ENCODE data around the gene RAB37. TPM values are rescaled to one million over a fixed set of nuclear protein-coding genes. Genes with fewer than 3 reads are reported as not detected.

Gene RAB37
- total RNA-seq, 4 donors from 2014 or later = 0.48 to 3.0 (median 1.4) TPM

DNA sequence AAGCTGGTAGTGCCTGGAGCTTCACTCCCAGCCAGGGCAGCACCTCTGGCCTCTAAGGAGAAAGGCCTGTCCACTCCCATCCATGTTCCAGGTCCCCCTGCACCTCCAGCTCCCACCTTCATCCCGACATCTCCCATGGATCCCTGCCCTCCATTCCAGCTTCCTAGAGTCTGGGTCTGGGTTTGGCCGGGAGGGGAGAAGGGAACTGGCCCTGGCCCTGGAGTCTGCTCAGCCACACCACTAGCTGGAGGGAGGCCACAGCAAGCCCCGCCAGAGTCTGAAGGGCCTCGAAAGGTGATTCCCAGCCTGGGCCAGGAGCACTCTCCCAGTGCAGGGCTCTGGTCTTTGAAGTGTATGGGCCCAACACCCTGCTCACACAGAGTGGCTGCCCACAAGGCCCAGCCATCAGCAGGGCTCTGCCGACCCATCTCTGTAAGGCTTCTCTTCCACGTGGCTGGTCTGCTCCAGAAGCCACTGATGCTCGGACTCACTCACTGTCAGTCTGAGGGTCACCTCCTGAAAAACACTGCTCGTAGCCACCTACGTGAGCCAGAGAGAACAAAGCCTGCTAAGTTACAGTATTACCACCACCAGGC lies 34.4 kb downstream of the RAB37 start:
- DNase-seq (ENCODE audit: low spot score) = no peak
- TF ChIP-seq, protein P1, sequence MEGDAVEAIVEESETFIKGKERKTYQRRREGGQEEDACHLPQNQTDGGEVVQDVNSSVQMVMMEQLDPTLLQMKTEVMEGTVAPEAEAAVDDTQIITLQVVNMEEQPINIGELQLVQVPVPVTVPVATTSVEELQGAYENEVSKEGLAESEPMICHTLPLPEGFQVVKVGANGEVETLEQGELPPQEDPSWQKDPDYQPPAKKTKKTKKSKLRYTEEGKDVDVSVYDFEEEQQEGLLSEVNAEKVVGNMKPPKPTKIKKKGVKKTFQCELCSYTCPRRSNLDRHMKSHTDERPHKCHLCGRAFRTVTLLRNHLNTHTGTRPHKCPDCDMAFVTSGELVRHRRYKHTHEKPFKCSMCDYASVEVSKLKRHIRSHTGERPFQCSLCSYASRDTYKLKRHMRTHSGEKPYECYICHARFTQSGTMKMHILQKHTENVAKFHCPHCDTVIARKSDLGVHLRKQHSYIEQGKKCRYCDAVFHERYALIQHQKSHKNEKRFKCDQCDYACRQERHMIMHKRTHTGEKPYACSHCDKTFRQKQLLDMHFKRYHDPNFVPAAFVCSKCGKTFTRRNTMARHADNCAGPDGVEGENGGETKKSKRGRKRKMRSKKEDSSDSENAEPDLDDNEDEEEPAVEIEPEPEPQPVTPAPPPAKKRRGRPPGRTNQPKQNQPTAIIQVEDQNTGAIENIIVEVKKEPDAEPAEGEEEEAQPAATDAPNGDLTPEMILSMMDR (IDR thresholded peaks at IDR 0.05) = no peak
- no peak for ATAC-seq (ENCODE audit: low FRiP score)

DNA sequence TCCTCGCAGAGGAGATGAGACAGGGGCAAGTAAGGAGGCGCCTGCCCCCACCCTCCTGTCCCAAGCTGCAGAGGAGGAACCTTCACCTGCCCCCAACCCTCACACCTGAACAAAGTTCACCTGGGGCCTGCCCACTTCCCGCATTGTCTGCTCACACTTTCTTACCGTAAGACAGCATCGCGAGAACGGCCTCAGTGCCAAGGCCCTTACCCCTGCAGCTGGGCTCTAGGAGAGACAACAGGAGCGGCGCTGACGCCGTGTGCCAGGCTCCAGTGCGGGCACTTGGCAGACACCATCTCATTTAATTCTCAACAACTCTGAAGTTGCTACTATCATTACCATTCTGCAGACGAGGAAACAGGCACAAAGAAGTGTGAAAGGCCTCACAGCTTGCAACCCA lies 35.0 kb downstream of the RAB37 start:
- no peak for ATAC-seq (ENCODE audit: low FRiP score)
- TF ChIP-seq, protein P1 (IDR thresholded peaks at IDR 0.05) = no peak
- no peak for DNase-seq (ENCODE audit: low spot score)

GRCh38 chr17:74773414-74773813 lies 36.4 kb downstream of the RAB37 start:
- DNase-seq (ENCODE audit: low spot score) (no peak), ATAC-seq (ENCODE audit: low FRiP score) (no peak)
- TF ChIP-seq, protein P1 (IDR thresholded peaks at IDR 0.05) = no peak

DNA sequence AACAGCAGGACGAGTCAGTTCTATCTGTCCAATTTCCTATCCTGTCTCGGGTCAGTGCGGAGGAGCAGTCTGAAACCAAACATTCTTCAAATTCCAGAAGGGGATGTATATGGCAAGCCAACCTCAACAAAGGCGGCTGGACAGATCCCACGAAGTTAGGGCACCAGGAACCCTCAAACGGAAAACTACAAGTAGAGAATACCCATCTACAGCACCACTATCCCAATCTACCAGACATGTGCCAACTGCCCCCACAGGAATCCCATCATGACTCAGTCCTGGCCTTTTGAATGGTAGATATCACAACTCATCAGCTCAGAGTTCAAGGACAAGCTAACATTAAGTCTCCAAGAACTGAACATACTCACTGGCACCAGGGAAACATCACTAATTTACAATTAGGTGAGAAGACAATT lies 36.8 kb downstream of the RAB37 start:
- TF ChIP-seq, protein P1 (IDR thresholded peaks at IDR 0.05) = no peak
- DNase-seq (ENCODE audit: low spot score) (no peak), ATAC-seq (ENCODE audit: low FRiP score) (peak; percentile 35)

GRCh38 chr17:74775409-74776043 lies 38.5 kb downstream of the RAB37 start:
- TF ChIP-seq, protein P1 (IDR thresholded peaks at IDR 0.05) = no peak
- ATAC-seq (ENCODE audit: low FRiP score) (no peak), DNase-seq (ENCODE audit: low spot score) (no peak)

DNA sequence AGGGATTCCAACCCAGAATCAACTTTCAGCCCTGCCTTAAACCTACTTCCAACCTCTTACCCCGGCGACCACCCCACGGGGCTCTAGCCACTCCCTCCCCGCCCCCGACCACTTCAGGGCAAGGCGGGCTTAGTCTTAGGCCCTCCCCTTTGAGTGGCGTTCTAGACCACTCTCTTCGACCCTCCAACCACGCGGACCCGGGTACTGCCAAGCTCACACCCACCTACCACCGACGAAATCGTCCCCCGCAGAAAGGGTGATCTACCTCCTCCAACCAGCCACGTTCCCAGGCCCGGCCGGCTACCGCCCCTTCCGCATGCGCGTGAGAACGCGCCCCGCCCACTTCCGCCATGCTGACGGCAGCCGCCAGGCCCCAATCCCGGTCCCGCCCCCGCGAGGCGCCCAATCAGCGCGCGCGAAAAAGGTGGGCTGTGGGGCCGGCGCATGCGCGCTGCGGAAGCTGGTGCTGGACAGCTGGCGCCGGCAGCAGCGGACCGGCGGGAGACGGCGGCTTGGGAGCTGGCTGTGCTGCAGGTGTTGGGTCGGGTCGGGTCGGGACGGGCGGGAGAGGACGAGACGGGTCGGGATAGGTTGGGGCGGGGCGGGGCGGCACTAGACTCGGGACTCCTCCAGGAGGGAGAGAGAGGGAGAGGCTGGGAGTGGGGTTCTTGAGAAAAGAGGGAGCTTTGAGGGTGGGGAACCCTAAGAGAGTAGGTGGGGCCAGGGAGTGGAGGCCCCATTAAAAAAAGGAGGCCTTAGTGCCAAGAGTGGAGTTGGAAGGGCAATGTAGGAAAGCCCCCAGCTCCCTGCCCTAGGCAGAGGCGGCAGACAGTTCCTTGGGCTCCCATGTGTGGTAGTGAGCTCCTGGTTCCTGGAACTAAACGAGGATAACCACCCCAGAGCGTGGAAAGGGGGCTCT lies 39.2 kb downstream of the RAB37 start, which contains the start of gene NAT9:
NAT9 (minus strand) TSS at position 302 of the 919 bp plus-strand sequence. CDS start 647 bp downstream, outside the sequence.
- TF ChIP-seq, protein P1 (IDR thresholded peaks at IDR 0.05) = no peak
- ATAC-seq (ENCODE audit: low FRiP score) = peak; percentile 86
- peak; percentile 95 for DNase-seq (ENCODE audit: low spot score)

All from omental fat pad (tissue), 4 donors.